Osteocyte (in vitro differentiated cells): ENCODE results near the gene CCL18. TPM values are rescaled to one million over a fixed set of nuclear protein-coding genes. Genes with fewer than 3 reads are reported as not detected.
"Not testable (repeated sequence)": the region's sequence is repeated elsewhere in the genome, so short reads cannot be mapped to it uniquely, and the experiment has no call there.

Source experiments
- DNase-seq: peaks from one replicate; pipeline ENCODE4 v3.0.0; 2021; ENCODE audit warnings: mixed read lengths; ENCODE audit not compliant: unreplicated experiment; ENCODE audit errors: extremely low spot score
- H3K27ac Mint-ChIP-seq: one replicate; pipeline ENCODE4 v1.8.0; 2021; ENCODE audit warnings: mild to moderate bottlenecking, mixed read lengths; ENCODE audit not compliant: unreplicated experiment
- H3K27me3 Mint-ChIP-seq: one replicate; pipeline ENCODE4 v1.8.0; 2021; ENCODE audit warnings: mixed read lengths; ENCODE audit not compliant: unreplicated experiment
- H3K36me3 Mint-ChIP-seq: one replicate; pipeline ENCODE4 v1.8.0; 2021; ENCODE audit warnings: mixed read lengths; ENCODE audit not compliant: unreplicated experiment
- H3K4me1 Mint-ChIP-seq: one replicate; pipeline ENCODE4 v1.8.0; 2021; ENCODE audit warnings: mixed read lengths; ENCODE audit not compliant: unreplicated experiment
- H3K4me3 Mint-ChIP-seq: one replicate; pipeline ENCODE4 v1.8.0; 2021; ENCODE audit warnings: mild to moderate bottlenecking, moderate library complexity, mixed read lengths; ENCODE audit not compliant: unreplicated experiment
- H3K9me3 Mint-ChIP-seq: one replicate; pipeline ENCODE4 v1.8.0; 2021; ENCODE audit warnings: mixed read lengths; ENCODE audit not compliant: unreplicated experiment
- CTCF ChIP-seq: fragments of 200-600 bp; sonication (generic); IDR thresholded peaks from 2 replicates; pipeline ENCODE4 v1.5.0; 2021; ENCODE audit warnings: antibody characterized with exemption, mild to moderate bottlenecking, moderate library complexity
- total RNA-seq: library from RNA; stranded (reverse); gene quantifications from 2 replicates; pipeline ENCODE4 v1.2.1, GENCODE V29; 2021

Gene CCL18
- total RNA-seq, 1 donor from 2014 or later: not detected

- no peak for TF ChIP-seq CTCF
- DNase-seq: no peak
- Mint-ChIP-seq H3K27ac (no peak overlapping the region), H3K4me3 (no peak overlapping the region), H3K4me1 (no peaks in the 10 kb centered on the region), H3K27me3 (peaks cover 17% of the 10 kb centered on the region), H3K9me3 (no peaks in the 10 kb centered on the region), H3K36me3 (no peaks in the 10 kb centered on the region)
Observed at GRCh38 chr17:36069136-36069535, 5.1 kb downstream of the CCL18 start.

GRCh38 chr17:36070427-36070826 lies 6.4 kb downstream of the CCL18 start:
- peaks cover 14% of the 10 kb centered on the region for H3K27me3 Mint-ChIP-seq
- TF ChIP-seq CTCF: no peak
- no peaks in the 10 kb centered on the region for H3K36me3 Mint-ChIP-seq
- H3K9me3 Mint-ChIP-seq: no peaks in the 10 kb centered on the region
- H3K4me3 Mint-ChIP-seq: no peak overlapping the region
- no peaks in the 10 kb centered on the region for H3K4me1 Mint-ChIP-seq
- H3K27ac Mint-ChIP-seq: no peak overlapping the region
- DNase-seq: no peak

DNA sequence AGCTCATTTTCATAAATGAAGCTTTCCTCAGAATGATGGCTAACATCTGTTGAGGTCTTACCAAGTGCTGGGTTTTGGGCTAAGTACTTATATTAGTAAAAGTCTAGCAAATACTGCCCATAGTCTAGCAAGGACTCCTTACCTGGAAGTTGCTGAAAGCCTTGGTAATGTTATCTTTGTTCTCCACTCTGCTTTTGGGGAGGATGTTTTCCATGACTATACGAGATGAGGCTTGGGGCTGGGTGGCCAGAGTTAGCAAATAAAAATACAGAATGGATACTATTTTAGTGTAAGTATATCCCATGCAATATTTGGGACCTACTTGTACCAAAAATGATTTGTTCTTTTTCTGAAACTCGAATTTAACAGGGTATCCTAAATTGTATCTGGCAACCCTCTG lies 7.7 kb downstream of the CCL18 start:
- no peaks in the 10 kb centered on the region for H3K4me1 Mint-ChIP-seq

GRCh38 chr17:36072431-36073121 lies 8.5 kb downstream of the CCL18 start:
- DNase-seq: no peak
- no peaks in the 10 kb centered on the region for H3K9me3 Mint-ChIP-seq
- no peak overlapping the region for H3K27ac Mint-ChIP-seq
- no peaks in the 10 kb centered on the region for H3K36me3 Mint-ChIP-seq
- H3K4me3 Mint-ChIP-seq: no peak overlapping the region
- peaks cover 14% of the 10 kb centered on the region for H3K27me3 Mint-ChIP-seq
- no peaks in the 10 kb centered on the region for H3K4me1 Mint-ChIP-seq
- peak; percentile 53 for TF ChIP-seq CTCF

More for the DNA sequence above, 7.7 kb downstream of the CCL18 start:
- Mint-ChIP-seq H3K4me3 (no peak overlapping the region), H3K27me3 (peaks cover 14% of the 10 kb centered on the region), H3K27ac (no peak overlapping the region), H3K9me3 (no peaks in the 10 kb centered on the region), H3K36me3 (no peaks in the 10 kb centered on the region)
- no peak for DNase-seq
- no peak for TF ChIP-seq CTCF

GRCh38 chr17:36074365-36074764 lies 10.3 kb downstream of the CCL18 start:
- H3K36me3 Mint-ChIP-seq: no peaks in the 10 kb centered on the region
- no peak for DNase-seq
- H3K27me3 Mint-ChIP-seq: peaks cover 11% of the 10 kb centered on the region

GRCh38 chr17:36081681-36082471 lies 17.8 kb downstream of the CCL18 start:
- H3K4me1 Mint-ChIP-seq, DNase-seq, H3K9me3 Mint-ChIP-seq, H3K27me3 Mint-ChIP-seq, H3K27ac Mint-ChIP-seq, H3K4me3 Mint-ChIP-seq, H3K36me3 Mint-ChIP-seq: not testable (repeated sequence)

More at GRCh38 chr17:36074365-36074764, 10.3 kb downstream of the CCL18 start:
- no peaks in the 10 kb centered on the region for H3K9me3 Mint-ChIP-seq
- no peak for TF ChIP-seq CTCF
- H3K4me3 Mint-ChIP-seq: no peak overlapping the region
- no peak overlapping the region for H3K27ac Mint-ChIP-seq
- no peaks in the 10 kb centered on the region for H3K4me1 Mint-ChIP-seq

DNA sequence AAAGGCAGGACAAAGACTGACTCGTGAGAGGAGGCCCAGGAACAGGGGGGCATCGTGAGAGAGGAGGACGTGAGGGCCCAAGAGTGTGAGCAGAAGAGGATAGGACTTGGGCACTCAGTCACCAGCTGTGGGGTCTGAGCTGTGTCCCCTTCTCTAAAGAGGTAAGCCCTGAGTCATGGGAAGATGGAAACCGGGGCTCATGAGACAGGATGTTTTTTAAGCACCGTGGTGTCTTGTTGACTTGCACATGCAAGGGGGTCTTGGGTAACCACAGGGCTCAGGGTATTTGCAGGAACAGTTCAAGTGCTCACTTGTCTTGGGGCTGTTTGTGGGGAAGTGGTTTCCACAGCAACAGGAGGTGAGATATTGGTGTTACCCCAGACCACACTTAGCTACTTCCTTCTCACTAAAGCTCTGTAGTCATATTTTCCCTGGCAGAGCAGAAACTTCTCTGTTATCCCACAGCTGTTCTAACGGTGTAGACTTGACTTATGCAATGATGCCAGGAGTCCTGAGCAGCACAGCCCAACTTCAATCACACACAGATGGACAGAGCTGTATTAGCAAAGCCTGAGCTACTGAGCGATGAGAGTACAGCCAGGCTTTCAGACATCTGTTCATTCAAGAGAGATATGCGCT lies 18.5 kb downstream of the CCL18 start:
- H3K4me1 Mint-ChIP-seq, DNase-seq, H3K36me3 Mint-ChIP-seq, H3K27ac Mint-ChIP-seq, H3K27me3 Mint-ChIP-seq, H3K9me3 Mint-ChIP-seq, H3K4me3 Mint-ChIP-seq: not testable (repeated sequence)
